Measurements from ENCODE around the gene ANKLE1.

DNA sequence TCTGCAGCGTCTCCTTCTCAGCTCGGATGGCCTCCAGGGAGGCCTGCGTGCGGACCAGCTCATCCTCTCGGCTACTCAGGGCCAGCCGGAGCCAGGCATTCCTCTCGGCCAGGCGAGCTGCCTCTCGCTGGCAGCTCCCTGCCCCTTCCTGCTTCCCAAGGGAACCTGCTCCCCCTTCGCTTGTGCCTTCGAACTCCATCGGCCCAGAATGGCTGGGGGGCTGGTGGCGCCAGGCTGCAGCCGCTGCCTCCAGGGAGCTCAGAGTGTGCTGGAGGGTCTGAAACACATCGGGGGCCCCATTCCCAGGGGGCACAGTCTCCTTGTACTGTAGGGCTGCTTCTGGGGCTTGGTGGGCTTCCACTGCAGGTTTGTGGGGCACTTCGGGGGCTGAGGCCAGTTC is 19.1 kb upstream of the ANKLE1 start:
- no peak for TF ChIP-seq EP300 (IDR thresholded peaks at IDR 0.05)
- TF ChIP-seq, protein P1, sequence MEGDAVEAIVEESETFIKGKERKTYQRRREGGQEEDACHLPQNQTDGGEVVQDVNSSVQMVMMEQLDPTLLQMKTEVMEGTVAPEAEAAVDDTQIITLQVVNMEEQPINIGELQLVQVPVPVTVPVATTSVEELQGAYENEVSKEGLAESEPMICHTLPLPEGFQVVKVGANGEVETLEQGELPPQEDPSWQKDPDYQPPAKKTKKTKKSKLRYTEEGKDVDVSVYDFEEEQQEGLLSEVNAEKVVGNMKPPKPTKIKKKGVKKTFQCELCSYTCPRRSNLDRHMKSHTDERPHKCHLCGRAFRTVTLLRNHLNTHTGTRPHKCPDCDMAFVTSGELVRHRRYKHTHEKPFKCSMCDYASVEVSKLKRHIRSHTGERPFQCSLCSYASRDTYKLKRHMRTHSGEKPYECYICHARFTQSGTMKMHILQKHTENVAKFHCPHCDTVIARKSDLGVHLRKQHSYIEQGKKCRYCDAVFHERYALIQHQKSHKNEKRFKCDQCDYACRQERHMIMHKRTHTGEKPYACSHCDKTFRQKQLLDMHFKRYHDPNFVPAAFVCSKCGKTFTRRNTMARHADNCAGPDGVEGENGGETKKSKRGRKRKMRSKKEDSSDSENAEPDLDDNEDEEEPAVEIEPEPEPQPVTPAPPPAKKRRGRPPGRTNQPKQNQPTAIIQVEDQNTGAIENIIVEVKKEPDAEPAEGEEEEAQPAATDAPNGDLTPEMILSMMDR (IDR thresholded peaks at IDR 0.05): no peak
- TF ChIP-seq POLR2A (IDR thresholded peaks at IDR 0.05): no peak

All from tibial nerve (tissue), 4 donors.